ENCODE data around the gene ADH1A. TPM values are rescaled to one million over a fixed set of nuclear protein-coding genes. Genes with fewer than 3 reads are reported as not detected.
"Not testable (repeated sequence)": the region's sequence is repeated elsewhere in the genome, so short reads cannot be mapped to it uniquely, and the experiment has no call there.

ADH1A gene
- not detected in 2 replicates for total RNA-seq

GRCh38 chr4:99290848-99291786 lies at the start of gene ADH1A:
Gene ADH1A (minus strand): TSS chr4:99290985. CDS start chr4:99290914, 71 bp downstream.
- DNase-seq (ENCODE audit: low read depth) = no peak

GRCh38 chr4:99339172-99339571 lies 48.4 kb upstream of the ADH1A start:
- DNase-seq (ENCODE audit: low read depth) = no peak

GRCh38 chr4:99336553-99336952 lies 45.8 kb upstream of the ADH1A start:
- DNase-seq (ENCODE audit: low read depth) = no peak

GRCh38 chr4:99334880-99335279 lies 44.1 kb upstream of the ADH1A start:
- no peak for DNase-seq (ENCODE audit: low read depth)

GRCh38 chr4:99330648-99331047 lies 39.9 kb upstream of the ADH1A start:
- no peak for DNase-seq (ENCODE audit: low read depth)

GRCh38 chr4:99329876-99330275 lies 39.1 kb upstream of the ADH1A start:
- no peak for DNase-seq (ENCODE audit: low read depth)

GRCh38 chr4:99324979-99325378 lies 34.2 kb upstream of the ADH1A start:
- DNase-seq (ENCODE audit: low read depth) = peak; percentile 16

GRCh38 chr4:99324361-99324760 lies 33.6 kb upstream of the ADH1A start:
- DNase-seq (ENCODE audit: low read depth) = no peak

GRCh38 chr4:99323756-99324155 lies 33.0 kb upstream of the ADH1A start:
- peak; percentile 0 for DNase-seq (ENCODE audit: low read depth)

- no peak for DNase-seq (ENCODE audit: low read depth)
These were observed 30.7 kb upstream of the ADH1A start, which contains the start of gene ADH1B for GRCh38 chr4:99321241-99322191. Gene ADH1B (minus strand): TSS chr4:99321401. CDS start chr4:99321331, 70 bp downstream.

- not testable (repeated sequence) for DNase-seq (ENCODE audit: low read depth)
These were observed 27.0 kb upstream of the ADH1A start for GRCh38 chr4:99317811-99318210.

- no peak for DNase-seq (ENCODE audit: low read depth)
These were observed 26.6 kb upstream of the ADH1A start for GRCh38 chr4:99317354-99317753.

- DNase-seq (ENCODE audit: low read depth) = no peak
These were observed 25.1 kb upstream of the ADH1A start for GRCh38 chr4:99315839-99316238.

- no peak for DNase-seq (ENCODE audit: low read depth)
These were observed 23.4 kb upstream of the ADH1A start for GRCh38 chr4:99314211-99314610.

GRCh38 chr4:99310389-99310788 lies 19.6 kb upstream of the ADH1A start:
- DNase-seq (ENCODE audit: low read depth) = no peak

GRCh38 chr4:99305638-99306400 lies 15.0 kb upstream of the ADH1A start:
- DNase-seq (ENCODE audit: low read depth) = no peak

GRCh38 chr4:99301376-99302164 lies 10.8 kb upstream of the ADH1A start:
- no peak for DNase-seq (ENCODE audit: low read depth)

GRCh38 chr4:99300934-99301333 lies 10.1 kb upstream of the ADH1A start:
- DNase-seq (ENCODE audit: low read depth) = peak; percentile 86

GRCh38 chr4:99293357-99293756 lies 2.6 kb upstream of the ADH1A start:
- DNase-seq (ENCODE audit: low read depth) = no peak

GRCh38 chr4:99285387-99285786 lies 5.4 kb downstream of the ADH1A start:
- DNase-seq (ENCODE audit: low read depth) = no peak

GRCh38 chr4:99282731-99283130 lies 8.1 kb downstream of the ADH1A start:
- no peak for DNase-seq (ENCODE audit: low read depth)
